ENCODE measurements around the gene PORCN. TPM values are rescaled to one million over a fixed set of nuclear protein-coding genes. Genes with fewer than 3 reads are reported as not detected.

Gene PORCN
- polyA plus RNA-seq, 3 donors = 6.3 to 8.4 (median 6.8) TPM

Other genes starting within 250 kb of the PORCN start
- not detected for gene SSX3, start 152.3 kb upstream of the PORCN start, polyA plus RNA-seq (ENCODE audit: insufficient read length in 3 of 3)
- gene SSX4, start 125.5 kb upstream of the PORCN start, polyA plus RNA-seq (ENCODE audit: insufficient read length in 3 of 3) = not detected
- not detected for gene SSX4B, start 97.0 kb upstream of the PORCN start, polyA plus RNA-seq (ENCODE audit: insufficient read length in 3 of 3)
- 1 to 10 TPM; 3.6 to 6.6 (median 5.8) TPM for gene SLC38A5, start 38.7 kb upstream of the PORCN start, polyA plus RNA-seq (ENCODE audit: insufficient read length in 3 of 3)
- 10 to 100 TPM; 38.9 to 40.9 (median 40.1) TPM for gene FTSJ1, start 32.8 kb upstream of the PORCN start, polyA plus RNA-seq (ENCODE audit: insufficient read length in 3 of 3)
- gene EBP, start 12.8 kb downstream of the PORCN start, polyA plus RNA-seq (ENCODE audit: insufficient read length in 3 of 3) = 10 to 100 TPM; 71.6 to 76.1 (median 75.9) TPM
- 10 to 100 TPM in 1 of 3 donors, 1 to 10 TPM in 2; 7.6 to 12.8 (median 9.5) TPM for gene TBC1D25, start 30.7 kb downstream of the PORCN start, polyA plus RNA-seq (ENCODE audit: insufficient read length in 3 of 3)
- 100 to 1,000 TPM; 288 to 387 (median 312) TPM for gene RBM3, start 65.5 kb downstream of the PORCN start, polyA plus RNA-seq (ENCODE audit: insufficient read length in 3 of 3)
- gene WDR13, start 88.5 kb downstream of the PORCN start, polyA plus RNA-seq (ENCODE audit: insufficient read length in 3 of 3) = 100 to 1,000 TPM; 118 to 157 (median 145) TPM
- gene WAS, start 174.8 kb downstream of the PORCN start, polyA plus RNA-seq (ENCODE audit: insufficient read length in 3 of 3) = 1 to 10 TPM; 3.0 to 5.5 (median 3.9) TPM
- 1 to 10 TPM; 5.5 to 7.6 (median 6.0) TPM for gene SUV39H1, start 187.7 kb downstream of the PORCN start, polyA plus RNA-seq (ENCODE audit: insufficient read length in 3 of 3)

Measured in renal cortex interstitium (tissue), 3 donors.